ENCODE data around the gene NCDN. TPM values are rescaled to one million over a fixed set of nuclear protein-coding genes. Genes with fewer than 3 reads are reported as not detected.

The NCDN gene
- total and polyA plus RNA-seq, 2 donors (not counting 3 experiments of a cell fraction or from before 2014, with no cell fraction given), result 17.3 to 22.0 TPM

- H3K4me2 ChIP-seq (ENCODE audit: insufficient read depth, low read length), result no peak overlapping the region
- H3K4me3 ChIP-seq (replicated peaks in 1 of 3; ENCODE audit: insufficient read depth in 1 of 3, low read depth in 1 of 3, low read length in 3 of 3), result no peak overlapping the region
- no peaks in the 10 kb centered on the region for H3K27me3 ChIP-seq (ENCODE audit: control insufficient read depth in 2 of 2, insufficient read depth in 2 of 2, low read length in 2 of 2)
- TF ChIP-seq EZH2 (IDR thresholded peaks at IDR 0.05; ENCODE audit: borderline replicate concordance, low read depth, low read length, severe bottlenecking) (no peak), POLR2AphosphoS5 (IDR thresholded peaks at IDR 0.05; ENCODE audit: insufficient read depth, low read depth, low read length) (no peak), JUN (IDR thresholded peaks at IDR 0.05; ENCODE audit: borderline replicate concordance, insufficient read depth, insufficient read length, low read depth) (no peak), CTCF (IDR thresholded peaks at IDR 0.05; ENCODE audit: extremely low read depth in 1 of 2, insufficient read depth in 1 of 2, low read depth in 1 of 2, low read length in 2 of 2) (no peak), MYC (IDR thresholded peaks at IDR 0.05; ENCODE audit: low read depth, low read length) (no peak), FOS (IDR thresholded peaks at IDR 0.05; ENCODE audit: borderline replicate concordance, insufficient read depth, low read length) (no peak), GATA2 (IDR thresholded peaks at IDR 0.05; ENCODE audit: insufficient read depth, insufficient read length, low read depth, low read length) (no peak), POLR2A (IDR thresholded peaks at IDR 0.05; ENCODE audit: low read depth, low read length) (no peak)
- TF ChIP-seq, protein P1, sequence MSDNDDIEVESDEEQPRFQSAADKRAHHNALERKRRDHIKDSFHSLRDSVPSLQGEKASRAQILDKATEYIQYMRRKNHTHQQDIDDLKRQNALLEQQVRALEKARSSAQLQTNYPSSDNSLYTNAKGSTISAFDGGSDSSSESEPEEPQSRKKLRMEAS (IDR thresholded peaks at IDR 0.05; ENCODE audit: insufficient read depth, insufficient read length), result no peak
- H3K4me1 ChIP-seq (ENCODE audit: control insufficient read depth, extremely low read depth, insufficient read depth, low read length), result no peaks in the 10 kb centered on the region
- no peak overlapping the region for H3K27ac ChIP-seq (ENCODE audit: insufficient read depth, low read depth, low read length)
- FAIRE-seq (no peak), DNase-seq (ENCODE audit: low read depth, low spot score) (no peak)
- dilution Hi-C loops (cut with MboI; ENCODE audit: extremely low pct_ligation_motif_present, low sequenced_read_pairs), result no loop called here
- no peaks in the 10 kb centered on the region for H3K9me3 ChIP-seq (replicated peaks; ENCODE audit: control insufficient read depth, insufficient read depth, low read length)
- POLR2A ChIA-PET, result no interaction called here
- no peaks in the 10 kb centered on the region for H3K79me2 ChIP-seq (ENCODE audit: control insufficient read depth, insufficient read depth, low read length)
- intact Hi-C loops (cut with micrococcal nuclease), result no loop called here
- H3K9me1 ChIP-seq (replicated peaks; ENCODE audit: control insufficient read depth, extremely low read depth, insufficient read depth, low read length), result no peaks in the 10 kb centered on the region
- H3K9ac ChIP-seq (replicated peaks; ENCODE audit: extremely low read depth, insufficient read depth, low read length), result no peak overlapping the region
- H4K20me1 ChIP-seq (replicated peaks; ENCODE audit: control insufficient read depth, extremely low read depth, insufficient read depth, low read length), result no peaks in the 10 kb centered on the region
- H2AFZ ChIP-seq (ENCODE audit: low read depth, low read length), result no peak overlapping the region
- H3K36me3 ChIP-seq (ENCODE audit: control insufficient read depth in 2 of 2, extremely low read depth in 1 of 2, insufficient read depth in 2 of 2, low read length in 2 of 2), result no peaks in the 10 kb centered on the region
- BruUV-seq (replicated peaks), result no TSS peak
- CTCF ChIA-PET, result no interaction called here
Observed at GRCh38 chr1:35588197-35588910, 30.8 kb downstream of the NCDN start.
